ENCODE measurements around the gene GRIK1. TPM values are rescaled to one million over a fixed set of nuclear protein-coding genes. Genes with fewer than 3 reads are reported as not detected.

GRIK1 gene
- total RNA-seq, 4 donors from 2014 or later: 0.15 to 0.29 (median 0.27) TPM; not detected in 1

DNA sequence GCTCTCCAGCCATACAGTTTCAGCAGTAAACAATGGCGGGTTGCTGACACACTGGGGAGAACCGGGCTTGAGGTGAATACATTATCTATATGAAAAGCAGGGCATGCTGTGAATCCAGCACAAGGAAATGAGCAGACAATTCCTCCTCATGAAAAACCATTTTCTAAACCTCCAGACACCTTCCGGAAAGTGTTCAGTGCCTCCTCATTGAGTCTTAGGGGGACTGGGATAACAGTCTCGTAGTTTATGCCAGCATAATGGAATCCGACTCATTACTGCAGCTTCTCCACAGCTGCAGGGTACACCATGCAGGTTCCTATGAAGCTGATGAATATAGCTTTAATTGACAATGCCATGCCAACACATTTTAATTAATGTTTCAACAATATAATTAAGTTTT, 356.9 kb downstream of the GRIK1 start:
- Histone ChIP-seq H3K27ac (no peak overlapping the region), H3K9me3 (no peaks in the 10 kb centered on the region), H3K36me3 (no peaks in the 10 kb centered on the region), H3K27me3 (no peaks in the 10 kb centered on the region), H3K4me1 (no peaks in the 10 kb centered on the region), H3K4me3 (replicated peaks in 1 of 3) (no peak overlapping the region)
- WGBS, 2 donors: 93 to 94% methylated on average over 5 of the region's 5 CpGs
- intact Hi-C loops (cut with DNase I): no loop called here
- DNase-seq: no peak
- TF ChIP-seq POLR2A (IDR thresholded peaks at IDR 0.05): no peak
- TF ChIP-seq, protein P1, sequence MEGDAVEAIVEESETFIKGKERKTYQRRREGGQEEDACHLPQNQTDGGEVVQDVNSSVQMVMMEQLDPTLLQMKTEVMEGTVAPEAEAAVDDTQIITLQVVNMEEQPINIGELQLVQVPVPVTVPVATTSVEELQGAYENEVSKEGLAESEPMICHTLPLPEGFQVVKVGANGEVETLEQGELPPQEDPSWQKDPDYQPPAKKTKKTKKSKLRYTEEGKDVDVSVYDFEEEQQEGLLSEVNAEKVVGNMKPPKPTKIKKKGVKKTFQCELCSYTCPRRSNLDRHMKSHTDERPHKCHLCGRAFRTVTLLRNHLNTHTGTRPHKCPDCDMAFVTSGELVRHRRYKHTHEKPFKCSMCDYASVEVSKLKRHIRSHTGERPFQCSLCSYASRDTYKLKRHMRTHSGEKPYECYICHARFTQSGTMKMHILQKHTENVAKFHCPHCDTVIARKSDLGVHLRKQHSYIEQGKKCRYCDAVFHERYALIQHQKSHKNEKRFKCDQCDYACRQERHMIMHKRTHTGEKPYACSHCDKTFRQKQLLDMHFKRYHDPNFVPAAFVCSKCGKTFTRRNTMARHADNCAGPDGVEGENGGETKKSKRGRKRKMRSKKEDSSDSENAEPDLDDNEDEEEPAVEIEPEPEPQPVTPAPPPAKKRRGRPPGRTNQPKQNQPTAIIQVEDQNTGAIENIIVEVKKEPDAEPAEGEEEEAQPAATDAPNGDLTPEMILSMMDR (IDR thresholded peaks at IDR 0.05): no peak

DNA sequence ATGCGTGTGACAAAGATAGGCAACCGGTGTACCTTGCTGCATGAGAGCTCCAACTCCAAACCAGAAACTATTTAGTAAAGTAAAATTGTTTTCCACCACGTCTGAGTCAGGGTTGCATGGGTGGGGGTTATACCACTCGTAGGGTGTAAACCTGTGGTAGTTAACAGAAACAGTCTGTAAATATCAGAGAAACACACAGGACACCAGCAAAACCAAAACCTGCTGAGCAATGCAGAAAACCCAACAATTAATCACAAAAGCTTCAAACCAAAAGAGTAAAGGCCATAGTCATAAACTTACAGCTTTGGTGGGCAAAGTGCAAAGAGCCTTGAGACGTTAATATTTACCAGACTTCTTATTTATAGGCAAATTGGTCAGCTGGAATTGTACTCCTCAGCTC, 358.4 kb downstream of the GRIK1 start:
- no peaks in the 10 kb centered on the region for H3K27me3 ChIP-seq
- H3K4me1 ChIP-seq: no peaks in the 10 kb centered on the region
- no peak overlapping the region for H3K27ac ChIP-seq
- no peaks in the 10 kb centered on the region for H3K9me3 ChIP-seq
- intact Hi-C loops (cut with DNase I): no loop called here
- DNase-seq: no peak
- TF ChIP-seq, protein P1 (IDR thresholded peaks at IDR 0.05): no peak
- no peak for TF ChIP-seq POLR2A (IDR thresholded peaks at IDR 0.05)
- H3K4me3 ChIP-seq (replicated peaks in 1 of 3): no peak overlapping the region
- WGBS, 2 donors: 88 to 94% methylated on average over 5 of the region's 5 CpGs
- H3K36me3 ChIP-seq: no peaks in the 10 kb centered on the region

DNA sequence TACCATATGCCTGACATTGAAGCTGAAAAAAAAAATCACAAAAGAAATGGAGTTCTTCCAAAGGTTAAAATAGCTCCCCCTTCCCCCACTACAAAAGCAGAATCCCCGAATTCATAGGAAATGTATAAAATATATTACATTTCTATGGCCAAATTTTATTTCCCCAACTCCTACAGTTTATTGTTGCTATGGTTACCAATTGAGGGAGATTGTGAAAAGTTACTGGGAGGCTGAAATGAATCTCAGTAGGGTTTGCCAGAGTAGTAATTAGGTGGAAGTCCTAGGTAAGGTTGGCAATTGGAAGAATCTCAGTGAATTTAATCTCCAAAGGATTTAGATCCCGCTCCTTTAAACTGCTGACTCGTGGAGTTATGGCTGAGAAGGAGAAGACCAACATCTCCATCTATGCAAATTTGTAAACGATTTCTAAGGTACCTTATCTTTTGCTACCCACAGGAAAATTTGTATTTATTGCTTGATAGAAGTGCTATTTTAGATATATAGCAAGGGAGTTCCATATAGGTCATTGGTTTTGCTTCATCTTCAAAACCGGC, 359.0 kb downstream of the GRIK1 start:
- Histone ChIP-seq H3K4me3 (replicated peaks in 1 of 3) (no peak overlapping the region), H3K27ac (no peak overlapping the region), H3K36me3 (no peaks in the 10 kb centered on the region), H3K4me1 (no peaks in the 10 kb centered on the region), H3K9me3 (no peaks in the 10 kb centered on the region), H3K27me3 (no peaks in the 10 kb centered on the region)
- TF ChIP-seq, protein P1 (IDR thresholded peaks at IDR 0.05): no peak
- no peak for TF ChIP-seq POLR2A (IDR thresholded peaks at IDR 0.05)
- DNase-seq: no peak
- WGBS, 2 donors: 88 to 89% methylated on average over 5 of the region's 5 CpGs
- intact Hi-C loops (cut with DNase I): no loop called here

DNA sequence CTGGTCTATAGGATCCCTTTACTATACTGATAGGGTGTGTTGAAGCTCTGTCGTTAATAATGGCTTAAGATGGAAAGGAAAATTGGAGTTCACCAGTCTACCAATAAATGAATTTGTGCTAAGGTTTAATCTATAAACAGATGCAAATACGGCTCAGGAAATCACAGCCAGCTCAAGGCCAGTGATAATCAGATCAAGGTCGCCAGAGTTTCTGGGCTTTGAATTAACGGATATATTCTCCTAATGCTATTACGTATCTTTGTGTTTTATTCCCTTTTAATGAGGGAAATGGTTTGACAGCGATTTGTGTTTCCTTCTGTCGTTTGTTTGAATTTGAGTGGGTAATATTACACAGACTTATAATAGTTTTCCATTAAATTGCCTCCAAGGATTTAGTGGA, 361.5 kb downstream of the GRIK1 start:
- no peak for DNase-seq
- Histone ChIP-seq H3K27ac (no peak overlapping the region), H3K36me3 (no peaks in the 10 kb centered on the region), H3K4me1 (no peaks in the 10 kb centered on the region), H3K9me3 (no peaks in the 10 kb centered on the region), H3K4me3 (replicated peaks in 1 of 3) (no peak overlapping the region), H3K27me3 (no peaks in the 10 kb centered on the region)
- TF ChIP-seq, protein P1 (IDR thresholded peaks at IDR 0.05): no peak
- no peak for TF ChIP-seq POLR2A (IDR thresholded peaks at IDR 0.05)
- WGBS, 2 donors: 86 to 88% methylated on average over 7 of the region's 7 CpGs
- intact Hi-C loops (cut with DNase I): no loop called here

DNA sequence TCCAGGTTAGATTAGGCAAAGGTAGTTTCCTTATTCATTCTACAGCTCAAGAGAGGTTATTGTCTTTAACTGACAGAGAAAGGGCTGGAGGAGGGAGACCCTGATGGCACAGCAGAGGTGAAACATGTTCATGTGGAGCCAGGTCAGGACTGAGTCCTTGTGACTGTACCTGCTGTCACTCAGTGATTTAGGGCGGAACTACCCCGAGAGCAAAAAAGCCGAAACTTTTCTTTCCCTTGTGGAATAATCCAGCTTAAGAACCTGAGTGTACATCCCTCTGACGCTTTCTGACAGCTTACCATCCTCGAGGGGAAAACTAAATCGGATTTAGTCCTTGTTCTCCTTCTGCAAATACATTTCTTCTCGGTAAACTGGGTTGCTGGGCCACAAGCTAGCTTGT, 367.8 kb downstream of the GRIK1 start:
- Histone ChIP-seq H3K27ac (no peak overlapping the region), H3K27me3 (no peaks in the 10 kb centered on the region), H3K4me1 (no peaks in the 10 kb centered on the region), H3K9me3 (no peaks in the 10 kb centered on the region), H3K36me3 (no peaks in the 10 kb centered on the region), H3K4me3 (replicated peaks in 1 of 3) (no peak overlapping the region)
- 78 to 84% methylated on average over 7 of the region's 7 CpGs for WGBS, 2 donors
- DNase-seq: no peak
- no peak for TF ChIP-seq POLR2A (IDR thresholded peaks at IDR 0.05)
- TF ChIP-seq, protein P1 (IDR thresholded peaks at IDR 0.05): no peak
- intact Hi-C loops (cut with DNase I): no loop called here

All from thyroid gland (tissue), 4 donors.